ENCODE results near the gene TOMT.

TOMT gene

GRCh38 chr11:72088076-72088808 is 17.5 kb upstream of the TOMT start:
- no peaks in the 10 kb centered on the region for H3K4me1 ChIP-seq (ENCODE audit: control insufficient read depth, insufficient read depth, low read length)
- no peak overlapping the region for H3K4me2 ChIP-seq (ENCODE audit: low read length)
- H3K36me3 ChIP-seq (ENCODE audit: insufficient read depth, low read length) = peaks cover 17% of the 10 kb centered on the region
- no peak overlapping the region for H3K9ac ChIP-seq (ENCODE audit: low read depth, low read length)
- H3K27me3 ChIP-seq (ENCODE audit: control insufficient read depth, insufficient read depth, low read length) = no peaks in the 10 kb centered on the region
- H3K4me3 ChIP-seq (ENCODE audit: low read length) = no peak overlapping the region
- H3K9me3 ChIP-seq (replicated peaks; ENCODE audit: low read length) = no peaks in the 10 kb centered on the region

DNA sequence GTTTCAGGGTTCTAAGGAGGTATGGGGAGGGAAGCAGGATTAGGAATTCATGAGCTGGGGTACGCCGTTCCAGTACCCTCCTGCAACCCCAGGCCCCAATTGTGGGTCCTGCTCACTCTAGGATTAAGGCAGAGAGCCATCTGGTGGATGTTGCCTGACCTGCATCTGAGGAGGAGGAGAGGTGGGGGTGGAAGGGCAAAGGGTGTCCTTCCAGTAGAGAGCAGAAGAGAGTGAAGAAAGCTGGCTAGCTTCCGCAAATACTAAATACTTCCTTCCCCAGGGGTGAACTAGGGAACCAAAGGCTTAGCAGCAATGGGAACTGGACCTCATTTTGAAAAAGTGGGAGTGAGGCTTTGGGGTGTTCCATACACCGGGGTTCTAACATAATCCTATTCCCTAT is 14.4 kb upstream of the TOMT start:
- H3K4me3 ChIP-seq (ENCODE audit: low read length) = no peak overlapping the region
- H3K4me1 ChIP-seq (ENCODE audit: control insufficient read depth, insufficient read depth, low read length) = no peaks in the 10 kb centered on the region
- H3K9me3 ChIP-seq (replicated peaks; ENCODE audit: low read length) = no peaks in the 10 kb centered on the region
- H3K4me2 ChIP-seq (ENCODE audit: low read length) = no peak overlapping the region
- no peak overlapping the region for H3K9ac ChIP-seq (ENCODE audit: low read depth, low read length)
- no peaks in the 10 kb centered on the region for H3K27me3 ChIP-seq (ENCODE audit: control insufficient read depth, insufficient read depth, low read length)
- peaks cover 37% of the 10 kb centered on the region for H3K36me3 ChIP-seq (ENCODE audit: insufficient read depth, low read length)

DNA sequence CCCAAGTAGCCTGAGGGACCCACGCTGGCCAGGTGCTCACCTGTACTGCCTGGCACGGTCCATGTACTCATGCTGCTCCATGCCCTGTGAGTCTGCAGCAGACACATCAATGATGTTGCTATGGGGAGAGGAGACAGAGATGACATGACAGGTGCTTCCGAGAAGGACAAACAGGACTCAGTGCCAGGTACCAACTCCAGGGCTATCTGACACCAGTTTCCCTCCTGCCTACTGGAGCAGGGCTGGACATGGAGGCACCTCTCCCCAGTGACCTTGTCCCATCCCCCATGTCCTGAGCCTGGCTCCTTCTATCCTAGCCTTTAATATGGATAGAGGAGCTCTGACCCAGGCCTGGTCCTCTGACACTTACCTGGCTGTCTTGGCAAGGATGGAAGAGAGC is 7.0 kb upstream of the TOMT start:
- peaks cover 25% of the 10 kb centered on the region for H3K4me1 ChIP-seq (ENCODE audit: control insufficient read depth, insufficient read depth, low read length)
- no peak overlapping the region for H3K4me3 ChIP-seq (ENCODE audit: low read length)
- no peaks in the 10 kb centered on the region for H3K27me3 ChIP-seq (ENCODE audit: control insufficient read depth, insufficient read depth, low read length)
- no peaks in the 10 kb centered on the region for H3K9me3 ChIP-seq (replicated peaks; ENCODE audit: low read length)
- no peak overlapping the region for H3K4me2 ChIP-seq (ENCODE audit: low read length)
- H3K9ac ChIP-seq (ENCODE audit: low read depth, low read length) = no peak overlapping the region
- H3K36me3 ChIP-seq (ENCODE audit: insufficient read depth, low read length) = peaks cover 63% of the 10 kb centered on the region

DNA sequence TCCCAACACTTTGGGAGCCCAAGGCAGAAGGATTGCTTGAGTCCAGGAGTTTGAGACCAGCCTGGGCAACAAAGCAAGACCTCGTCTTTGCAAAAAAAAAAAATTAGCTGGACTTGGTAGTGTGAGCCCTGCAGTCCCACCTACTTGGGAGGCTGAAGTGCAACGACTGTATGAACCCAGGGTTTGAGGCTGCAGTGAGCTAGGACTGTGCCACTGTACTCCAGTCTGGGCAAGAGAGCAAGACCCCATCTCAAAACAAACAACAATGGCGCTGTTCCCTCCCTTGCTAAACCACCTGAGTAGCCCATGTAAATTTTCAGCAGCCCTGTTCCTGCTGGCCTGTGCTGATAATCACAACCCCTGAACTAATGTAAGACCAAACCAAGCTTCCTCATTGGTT is 5.7 kb upstream of the TOMT start:
- Histone ChIP-seq H3K4me3 (ENCODE audit: low read length) (no peak overlapping the region), H3K9me3 (replicated peaks; ENCODE audit: low read length) (no peaks in the 10 kb centered on the region), H3K27me3 (ENCODE audit: control insufficient read depth, insufficient read depth, low read length) (no peaks in the 10 kb centered on the region), H3K36me3 (ENCODE audit: insufficient read depth, low read length) (peaks cover 53% of the 10 kb centered on the region), H3K4me1 (ENCODE audit: control insufficient read depth, insufficient read depth, low read length) (peaks cover 26% of the 10 kb centered on the region), H3K4me2 (ENCODE audit: low read length) (peak overlapping the region; percentile 9), H3K9ac (ENCODE audit: low read depth, low read length) (no peak overlapping the region)

- H3K27me3 ChIP-seq (ENCODE audit: control insufficient read depth, insufficient read depth, low read length) = no peaks in the 10 kb centered on the region
- no peak overlapping the region for H3K9ac ChIP-seq (ENCODE audit: low read depth, low read length)
- H3K4me3 ChIP-seq (ENCODE audit: low read length) = no peak overlapping the region
- peak overlapping the region; percentile 9 for H3K4me2 ChIP-seq (ENCODE audit: low read length)
- H3K9me3 ChIP-seq (replicated peaks; ENCODE audit: low read length) = no peaks in the 10 kb centered on the region
- peaks cover 26% of the 10 kb centered on the region for H3K4me1 ChIP-seq (ENCODE audit: control insufficient read depth, insufficient read depth, low read length)
- H3K36me3 ChIP-seq (ENCODE audit: insufficient read depth, low read length) = peaks cover 48% of the 10 kb centered on the region
Observed at GRCh38 chr11:72100462-72100861, 5.3 kb upstream of the TOMT start.

- peak overlapping the region; percentile 80 for H3K4me3 ChIP-seq (ENCODE audit: low read length)
- peaks cover 26% of the 10 kb centered on the region for H3K4me1 ChIP-seq (ENCODE audit: control insufficient read depth, insufficient read depth, low read length)
- peaks cover 39% of the 10 kb centered on the region for H3K36me3 ChIP-seq (ENCODE audit: insufficient read depth, low read length)
- H3K27me3 ChIP-seq (ENCODE audit: control insufficient read depth, insufficient read depth, low read length) = no peaks in the 10 kb centered on the region
- no peaks in the 10 kb centered on the region for H3K9me3 ChIP-seq (replicated peaks; ENCODE audit: low read length)
- H3K9ac ChIP-seq (ENCODE audit: low read depth, low read length) = peak overlapping the region; percentile 95
- peak overlapping the region; percentile 85 for H3K4me2 ChIP-seq (ENCODE audit: low read length)
Observed at GRCh38 chr11:72102162-72102561, 3.6 kb upstream of the TOMT start.

DNA sequence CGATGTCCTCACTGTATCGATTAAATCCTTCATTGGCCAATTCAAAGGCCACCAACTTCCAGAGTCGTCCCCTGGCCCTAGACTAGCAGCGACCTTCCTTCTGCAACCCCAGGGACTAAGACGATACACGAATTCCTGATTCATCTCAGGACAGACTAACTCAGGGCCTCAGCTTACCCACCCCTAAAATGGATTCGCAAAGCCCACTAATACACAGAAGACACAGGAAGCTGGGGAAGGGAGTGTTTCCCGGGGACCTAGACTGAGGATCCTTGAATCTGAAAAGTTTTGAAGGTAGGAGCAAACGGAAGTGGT is 3.1 kb upstream of the TOMT start:
- peaks cover 26% of the 10 kb centered on the region for H3K4me1 ChIP-seq (ENCODE audit: control insufficient read depth, insufficient read depth, low read length)
- H3K4me2 ChIP-seq (ENCODE audit: low read length) = peak overlapping the region; percentile 85
- no peaks in the 10 kb centered on the region for H3K27me3 ChIP-seq (ENCODE audit: control insufficient read depth, insufficient read depth, low read length)
- peak overlapping the region; percentile 80 for H3K4me3 ChIP-seq (ENCODE audit: low read length)
- peaks cover 35% of the 10 kb centered on the region for H3K36me3 ChIP-seq (ENCODE audit: insufficient read depth, low read length)
- no peaks in the 10 kb centered on the region for H3K9me3 ChIP-seq (replicated peaks; ENCODE audit: low read length)
- H3K9ac ChIP-seq (ENCODE audit: low read depth, low read length) = peak overlapping the region; percentile 95

- Histone ChIP-seq H3K4me2 (ENCODE audit: low read length) (peak within 1 kb of the TSS; percentile 85), H3K9me3 (replicated peaks; ENCODE audit: low read length) (no peaks in the 10 kb centered on the region), H3K36me3 (ENCODE audit: insufficient read depth, low read length) (peaks cover 30% of the 10 kb centered on the region), H3K4me3 (ENCODE audit: low read length) (peak within 1 kb of the TSS; percentile 80), H3K4me1 (ENCODE audit: control insufficient read depth, insufficient read depth, low read length) (peaks cover 26% of the 10 kb centered on the region), H3K9ac (ENCODE audit: low read depth, low read length) (peak within 1 kb of the TSS; percentile 95), H3K27me3 (ENCODE audit: control insufficient read depth, insufficient read depth, low read length) (no peaks in the 10 kb centered on the region)
Observed at GRCh38 chr11:72102946-72103753, 2.6 kb upstream of the TOMT start, which contains the start of gene LAMTOR1. TSS of gene LAMTOR1 (minus strand) at chr11:72103297. CDS start at chr11:72103224, 73 bp downstream.

DNA sequence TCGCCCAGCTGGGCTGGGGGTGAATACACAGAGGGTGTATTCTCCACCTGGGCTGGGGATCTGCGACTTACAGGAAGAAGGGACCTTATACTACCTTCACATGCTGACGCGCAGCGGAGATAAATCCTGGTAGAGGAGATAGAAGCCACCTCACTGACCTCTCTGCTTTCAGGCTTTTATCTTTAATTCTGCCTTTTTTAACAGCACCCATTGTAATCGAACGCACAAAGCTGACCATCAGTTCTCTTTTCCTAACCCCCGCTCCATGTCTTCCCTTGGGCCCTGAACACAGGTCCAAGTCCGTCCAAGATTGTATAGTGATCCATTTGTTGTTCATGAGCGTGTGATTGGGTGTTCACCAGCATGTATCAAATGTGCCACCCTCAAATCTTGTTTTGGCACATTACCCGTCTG is 2.0 kb upstream of the TOMT start:
- Histone ChIP-seq H3K4me2 (ENCODE audit: low read length) (peak overlapping the region; percentile 72), H3K36me3 (ENCODE audit: insufficient read depth, low read length) (peaks cover 23% of the 10 kb centered on the region), H3K4me3 (ENCODE audit: low read length) (peak overlapping the region; percentile 59), H3K9me3 (replicated peaks; ENCODE audit: low read length) (no peaks in the 10 kb centered on the region), H3K9ac (ENCODE audit: low read depth, low read length) (peak overlapping the region; percentile 48), H3K27me3 (ENCODE audit: control insufficient read depth, insufficient read depth, low read length) (no peaks in the 10 kb centered on the region), H3K4me1 (ENCODE audit: control insufficient read depth, insufficient read depth, low read length) (peaks cover 26% of the 10 kb centered on the region)

DNA sequence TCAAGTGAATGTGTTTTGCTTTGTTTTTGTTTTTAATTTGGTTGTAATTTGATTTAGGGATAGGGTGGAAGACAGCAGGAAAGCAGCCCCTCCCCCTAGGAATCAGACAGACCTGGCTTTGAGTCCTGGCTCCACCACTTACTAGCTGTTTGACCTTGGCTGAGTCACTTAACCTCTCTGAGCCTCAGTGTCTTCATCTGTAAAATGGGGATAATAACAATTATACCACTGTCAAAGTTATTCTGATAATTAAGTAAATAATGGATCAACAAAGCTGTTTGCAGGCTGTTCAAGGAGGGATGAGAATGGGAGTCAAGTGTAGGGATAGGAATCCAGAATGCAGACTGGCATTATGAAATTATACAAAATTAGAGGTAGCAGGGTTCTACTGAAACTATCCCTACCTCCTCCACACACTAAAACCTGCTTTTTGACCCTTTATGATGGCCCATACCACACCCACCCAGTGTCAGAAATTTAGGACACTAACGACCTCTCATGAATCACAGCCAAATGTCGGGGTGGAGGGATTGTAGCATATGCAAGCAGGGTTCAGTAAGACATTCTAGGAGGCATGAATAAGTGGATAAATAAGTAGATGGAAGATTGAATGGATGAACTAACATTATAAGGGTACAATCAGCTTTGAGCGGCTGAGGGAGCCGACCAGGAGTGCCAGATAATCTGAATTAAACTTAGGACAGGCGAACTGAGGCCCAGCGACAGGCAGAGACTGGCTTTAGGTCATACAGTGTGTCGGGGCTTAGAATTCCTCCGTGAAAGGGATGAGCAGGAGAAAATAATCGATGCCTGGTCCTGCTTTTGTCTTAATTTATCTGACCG is 5.8 kb downstream of the TOMT start:
- Histone ChIP-seq H3K9me3 (replicated peaks; ENCODE audit: low read length) (no peaks in the 10 kb centered on the region), H3K36me3 (ENCODE audit: insufficient read depth, low read length) (no peaks in the 10 kb centered on the region), H3K4me2 (ENCODE audit: low read length) (peak overlapping the region; percentile 84), H3K9ac (ENCODE audit: low read depth, low read length) (peak overlapping the region; percentile 93), H3K4me1 (ENCODE audit: control insufficient read depth, insufficient read depth, low read length) (peaks cover 18% of the 10 kb centered on the region), H3K27me3 (ENCODE audit: control insufficient read depth, insufficient read depth, low read length) (no peaks in the 10 kb centered on the region), H3K4me3 (ENCODE audit: low read length) (peak overlapping the region; percentile 69)

All from skeletal muscle satellite cell (primary cell).